HL-60 (cell line): ENCODE results near the gene SARS2.
A peak's percentile ranks its signal among the peaks of the same experiment; 100 is the strongest.

Source experiments
- DNase-seq, 2 experiments: peaks; one replicate each; pipeline ENCODE4 v3.0.0-alpha.2; 2010 to 2020; ENCODE audit warnings: low read depth in 1 of 2, low spot score in 1 of 2
- H3K27ac ChIP-seq: fragments of 250-450 bp; sonication (Bioruptor Pico); replicated peaks from 2 replicates; pipeline ENCODE4 v1.5.1; 2020; ENCODE audit warnings: mild to moderate bottlenecking, moderate library complexity
- H3K27me3 ChIP-seq: fragments of 250-450 bp; sonication (Bioruptor Pico); 2 replicates; pipeline ENCODE4 v1.5.1; 2021; ENCODE audit warnings: mild to moderate bottlenecking, moderate library complexity; ENCODE audit not compliant: insufficient read depth, poor library complexity, severe bottlenecking
- H3K4me3 ChIP-seq: replicated peaks from 2 replicates; pipeline ENCODE4 v1.5.1; 2011; ENCODE audit warnings: mild to moderate bottlenecking, control low read depth, low read length; ENCODE audit not compliant: insufficient read depth
- CTCF ChIP-seq: IDR thresholded peaks from one replicate; pipeline ENCODE4 v1.5.1; 2011; ENCODE audit warnings: low read length, control low read depth, inconsistent platforms; ENCODE audit not compliant: insufficient read depth
- GABPA ChIP-seq: IDR thresholded peaks from 2 replicates; pipeline ENCODE4 v1.6.1; 2012; ENCODE audit warnings: low read depth
- POLR2AphosphoS5 ChIP-seq: IDR thresholded peaks from 2 replicates; pipeline ENCODE4 v1.6.1; 2012; ENCODE audit warnings: low read depth
- REST ChIP-seq: IDR thresholded peaks from 2 replicates; pipeline ENCODE4 v1.6.1; 2012; ENCODE audit warnings: low read depth; ENCODE audit not compliant: insufficient replicate concordance
- SPI1 ChIP-seq: IDR thresholded peaks from 2 replicates; pipeline ENCODE4 v1.6.1; 2012; ENCODE audit warnings: low read depth, mild to moderate bottlenecking, borderline replicate concordance

Gene SARS2

GRCh38 chr19:38880076-38880881 is 50.3 kb downstream of the SARS2 start:
- H3K27me3 ChIP-seq: no peaks in the 10 kb centered on the region
- no peak overlapping the region for H3K4me3 ChIP-seq
- no peak for TF ChIP-seq REST
- no peak for TF ChIP-seq GABPA
- TF ChIP-seq POLR2AphosphoS5: no peak
- TF ChIP-seq SPI1: no peak
- TF ChIP-seq CTCF: no peak
- no peak overlapping the region for H3K27ac ChIP-seq
- no peak for DNase-seq

GRCh38 chr19:38879400-38879751 is 51.2 kb downstream of the SARS2 start:
- TF ChIP-seq CTCF: no peak
- TF ChIP-seq GABPA: no peak
- TF ChIP-seq REST: no peak
- TF ChIP-seq POLR2AphosphoS5: no peak
- TF ChIP-seq SPI1: no peak
- Histone ChIP-seq H3K27me3 (no peaks in the 10 kb centered on the region), H3K4me3 (no peak overlapping the region), H3K27ac (no peak overlapping the region)
- no peak for DNase-seq

- no peak overlapping the region for H3K4me3 ChIP-seq
- peak overlapping the region; percentile 73 for H3K27ac ChIP-seq
- TF ChIP-seq REST (no peak), POLR2AphosphoS5 (no peak), CTCF (no peak), SPI1 (no peak), GABPA (no peak)
- no peaks in the 10 kb centered on the region for H3K27me3 ChIP-seq
- DNase-seq: no peak
Observed at GRCh38 chr19:38878575-38879399, 51.8 kb downstream of the SARS2 start.
